ENCODE measurements around the gene COPS7B.

Gene COPS7B

GRCh38 chr2:231820786-231821303 lies 34.6 kb downstream of the COPS7B start:
- H3K4me3 ChIP-seq (ENCODE audit: low read length), result no peak overlapping the region
- H3K27ac ChIP-seq (ENCODE audit: low read depth, low read length), result no peak overlapping the region
- no peaks in the 10 kb centered on the region for H3K36me3 ChIP-seq (ENCODE audit: control insufficient read depth, low read length)
- H3F3A ChIP-seq (ENCODE audit: control insufficient read depth, insufficient read depth), result no peaks in the 10 kb centered on the region
- H4K20me1 ChIP-seq (ENCODE audit: control insufficient read depth, insufficient read depth, low read depth, low read length), result no peaks in the 10 kb centered on the region
- H3K9me2 ChIP-seq (replicated peaks; ENCODE audit: control insufficient read depth, low read length), result no peaks in the 10 kb centered on the region
- H3K4me1 ChIP-seq (ENCODE audit: control insufficient read depth, low read length), result no peaks in the 10 kb centered on the region
- no peaks in the 10 kb centered on the region for H3K79me2 ChIP-seq (ENCODE audit: control insufficient read depth, low read length)
- H3K4me2 ChIP-seq (ENCODE audit: low read length), result no peak overlapping the region
- no peaks in the 10 kb centered on the region for H3K9me3 ChIP-seq (ENCODE audit: control insufficient read depth, insufficient read depth, low read length)
- no peaks in the 10 kb centered on the region for H3K27me3 ChIP-seq (ENCODE audit: control insufficient read depth, low read length)
- no peak for TF ChIP-seq EZH2phosphoT487 (IDR thresholded peaks at IDR 0.05; ENCODE audit: borderline replicate concordance, low read length)
- TF ChIP-seq, protein P1, sequence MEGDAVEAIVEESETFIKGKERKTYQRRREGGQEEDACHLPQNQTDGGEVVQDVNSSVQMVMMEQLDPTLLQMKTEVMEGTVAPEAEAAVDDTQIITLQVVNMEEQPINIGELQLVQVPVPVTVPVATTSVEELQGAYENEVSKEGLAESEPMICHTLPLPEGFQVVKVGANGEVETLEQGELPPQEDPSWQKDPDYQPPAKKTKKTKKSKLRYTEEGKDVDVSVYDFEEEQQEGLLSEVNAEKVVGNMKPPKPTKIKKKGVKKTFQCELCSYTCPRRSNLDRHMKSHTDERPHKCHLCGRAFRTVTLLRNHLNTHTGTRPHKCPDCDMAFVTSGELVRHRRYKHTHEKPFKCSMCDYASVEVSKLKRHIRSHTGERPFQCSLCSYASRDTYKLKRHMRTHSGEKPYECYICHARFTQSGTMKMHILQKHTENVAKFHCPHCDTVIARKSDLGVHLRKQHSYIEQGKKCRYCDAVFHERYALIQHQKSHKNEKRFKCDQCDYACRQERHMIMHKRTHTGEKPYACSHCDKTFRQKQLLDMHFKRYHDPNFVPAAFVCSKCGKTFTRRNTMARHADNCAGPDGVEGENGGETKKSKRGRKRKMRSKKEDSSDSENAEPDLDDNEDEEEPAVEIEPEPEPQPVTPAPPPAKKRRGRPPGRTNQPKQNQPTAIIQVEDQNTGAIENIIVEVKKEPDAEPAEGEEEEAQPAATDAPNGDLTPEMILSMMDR (IDR thresholded peaks at IDR 0.05; ENCODE audit: low read depth, low read length, poor library complexity, severe bottlenecking), result no peak

- Histone ChIP-seq H3K36me3 (ENCODE audit: control insufficient read depth, low read length) (no peaks in the 10 kb centered on the region), H3K27ac (ENCODE audit: low read depth, low read length) (no peak overlapping the region), H3K9me3 (ENCODE audit: control insufficient read depth, insufficient read depth, low read length) (no peaks in the 10 kb centered on the region), H3K4me1 (ENCODE audit: control insufficient read depth, low read length) (no peaks in the 10 kb centered on the region), H4K20me1 (ENCODE audit: control insufficient read depth, insufficient read depth, low read depth, low read length) (no peaks in the 10 kb centered on the region), H3K27me3 (ENCODE audit: control insufficient read depth, low read length) (no peaks in the 10 kb centered on the region), H3F3A (ENCODE audit: control insufficient read depth, insufficient read depth) (no peaks in the 10 kb centered on the region), H3K79me2 (ENCODE audit: control insufficient read depth, low read length) (no peaks in the 10 kb centered on the region), H3K4me2 (ENCODE audit: low read length) (no peak overlapping the region), H3K4me3 (ENCODE audit: low read length) (no peak overlapping the region), H3K9me2 (replicated peaks; ENCODE audit: control insufficient read depth, low read length) (no peaks in the 10 kb centered on the region)
- TF ChIP-seq EZH2phosphoT487 (IDR thresholded peaks at IDR 0.05; ENCODE audit: borderline replicate concordance, low read length), result no peak
- TF ChIP-seq, protein P1 (IDR thresholded peaks at IDR 0.05; ENCODE audit: low read depth, low read length, poor library complexity, severe bottlenecking), result no peak
These were observed 35.7 kb downstream of the COPS7B start for GRCh38 chr2:231821908-231822307.

DNA sequence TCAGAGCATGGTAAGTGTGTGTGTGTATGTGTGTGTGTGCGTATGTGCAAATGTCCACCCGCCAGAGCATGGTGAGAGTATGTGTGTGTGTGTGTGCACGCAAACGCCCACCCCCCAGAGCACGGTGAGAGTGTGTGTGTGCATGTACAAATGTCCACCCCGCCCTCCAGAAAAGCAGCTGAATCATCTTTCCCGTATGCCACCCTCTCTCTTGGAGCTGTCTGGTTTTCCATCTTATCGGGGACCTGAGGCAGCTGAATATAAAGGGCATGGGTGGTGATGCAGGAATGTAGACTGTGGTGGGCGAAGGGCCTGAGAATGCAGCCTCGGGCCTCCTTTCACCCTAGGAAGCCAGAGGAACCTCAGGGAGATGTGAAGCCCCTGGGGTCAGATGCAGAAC lies 66.9 kb downstream of the COPS7B start:
- no peak overlapping the region for H3K4me3 ChIP-seq (ENCODE audit: low read length)
- no peaks in the 10 kb centered on the region for H4K20me1 ChIP-seq (ENCODE audit: control insufficient read depth, insufficient read depth, low read depth, low read length)
- no peaks in the 10 kb centered on the region for H3F3A ChIP-seq (ENCODE audit: control insufficient read depth, insufficient read depth)
- H3K4me1 ChIP-seq (ENCODE audit: control insufficient read depth, low read length), result no peaks in the 10 kb centered on the region
- H3K9me3 ChIP-seq (ENCODE audit: control insufficient read depth, insufficient read depth, low read length), result peaks cover 3% of the 10 kb centered on the region; the same call in 1 of the 2 replicates
- no peak for TF ChIP-seq EZH2phosphoT487 (IDR thresholded peaks at IDR 0.05; ENCODE audit: borderline replicate concordance, low read length)
- TF ChIP-seq, protein P1 (IDR thresholded peaks at IDR 0.05; ENCODE audit: low read depth, low read length, poor library complexity, severe bottlenecking), result no peak
- no peak overlapping the region for H3K4me2 ChIP-seq (ENCODE audit: low read length)
- H3K79me2 ChIP-seq (ENCODE audit: control insufficient read depth, low read length), result no peaks in the 10 kb centered on the region
- peaks cover 6% of the 10 kb centered on the region; the same call in 1 of the 2 replicates for H3K27me3 ChIP-seq (ENCODE audit: control insufficient read depth, low read length)
- no peaks in the 10 kb centered on the region for H3K9me2 ChIP-seq (replicated peaks; ENCODE audit: control insufficient read depth, low read length)
- H3K27ac ChIP-seq (ENCODE audit: low read depth, low read length), result no peak overlapping the region
- H3K36me3 ChIP-seq (ENCODE audit: control insufficient read depth, low read length), result no peaks in the 10 kb centered on the region
